Neural cell (in vitro differentiated cells): ENCODE data around the gene CCDC88C. TPM values are rescaled to one million over a fixed set of nuclear protein-coding genes. Genes with fewer than 3 reads are reported as not detected.

ENCODE experiments used
- H2AFZ ChIP-seq: fragments of 200-600, 300-800 bp; sonication (generic), shearing (Covaris generic); 2 replicates; pipeline ENCODE4 v1.6.0; 2014; ENCODE audit warnings: low read depth, mild to moderate bottlenecking, antibody characterized with exemption, low read length, moderate library complexity
- H3F3A ChIP-seq: fragments of 200-600 bp; shearing (Covaris generic); 2 replicates; pipeline ENCODE4 v1.6.1; 2016; ENCODE audit warnings: mild to moderate bottlenecking, moderate library complexity, mixed read lengths, antibody characterized with exemption, low read length; ENCODE audit not compliant: insufficient read depth, poor library complexity, severe bottlenecking
- H3K27ac ChIP-seq: fragments of 200-600, 300-800 bp; sonication (generic), shearing (Covaris generic); 2 replicates; pipeline ENCODE4 v1.5.1; 2014; ENCODE audit warnings: mild to moderate bottlenecking, low read length, moderate library complexity
- H3K27me3 ChIP-seq: fragments of 300-800, 200-600 bp; sonication (generic), shearing (Covaris generic); 2 replicates; pipeline ENCODE4 v1.6.0; 2014; ENCODE audit warnings: mild to moderate bottlenecking, low read depth, low read length, moderate library complexity; ENCODE audit not compliant: insufficient read depth
- H3K36me3 ChIP-seq: fragments of 300-800, 200-600 bp; sonication (generic), shearing (Covaris generic); 2 replicates; pipeline ENCODE4 v1.5.1; 2014; ENCODE audit warnings: mild to moderate bottlenecking, antibody characterized with exemption, low read length, moderate library complexity; ENCODE audit not compliant: insufficient read depth
- H3K4me2 ChIP-seq: fragments of 300-800, 200-600 bp; sonication (generic), shearing (Covaris generic); 2 replicates; pipeline ENCODE4 v1.6.0; 2014; ENCODE audit warnings: mild to moderate bottlenecking, low read length
- H3K4me3 ChIP-seq: fragments of 300-800, 200-600 bp; sonication (generic), shearing (Covaris generic); 2 replicates; pipeline ENCODE4 v1.5.1; 2014; ENCODE audit warnings: mild to moderate bottlenecking, low read length, moderate library complexity
- H3K79me2 ChIP-seq: fragments of 200-600 bp; shearing (Covaris generic); replicated peaks from 2 replicates; pipeline ENCODE4 v1.6.0; 2014; ENCODE audit warnings: mild to moderate bottlenecking, low read length, moderate library complexity; ENCODE audit not compliant: insufficient read depth
- H3K9ac ChIP-seq: fragments of 300-800, 200-600 bp; sonication (generic), shearing (Covaris generic); 2 replicates; pipeline ENCODE4 v1.6.1; 2016; ENCODE audit warnings: mild to moderate bottlenecking, low read length, mixed read lengths
- H3K9me2 ChIP-seq: fragments of 200-600 bp; shearing (Covaris generic); 2 replicates; pipeline ENCODE4 v1.6.1; 2016; ENCODE audit warnings: mild to moderate bottlenecking, low read length, mixed read lengths; ENCODE audit not compliant: insufficient read depth
- H3K9me3 ChIP-seq: fragments of 200-600, 300-800 bp; sonication (generic), shearing (Covaris generic); 2 replicates; pipeline ENCODE4 v1.6.1; 2016; ENCODE audit warnings: mild to moderate bottlenecking, mixed run types, low read length, moderate library complexity, mixed read lengths
- H4K20me1 ChIP-seq: fragments of 200-600 bp; shearing (Covaris generic); 2 replicates; pipeline ENCODE4 v1.6.1; 2016; ENCODE audit warnings: mild to moderate bottlenecking, mixed run types; ENCODE audit not compliant: insufficient read depth
- CTCF ChIP-seq: fragments of 450-650 bp; IDR thresholded peaks from 2 replicates; pipeline ENCODE4 v1.5.1; 2014; ENCODE audit warnings: antibody characterized with exemption, mild to moderate bottlenecking, moderate library complexity; ENCODE audit not compliant: poor library complexity, severe bottlenecking
- EP300 ChIP-seq: fragments of 450-650 bp; conservative IDR thresholded peaks from 2 replicates; pipeline ENCODE4 v1.6.1; 2014; ENCODE audit warnings: antibody characterized with exemption, mild to moderate bottlenecking, moderate library complexity; ENCODE audit not compliant: poor library complexity, severe bottlenecking
- EZH2 ChIP-seq: fragments of 200-600, 300-800 bp; shearing (Covaris generic), sonication (generic); IDR thresholded peaks from 2 replicates; pipeline ENCODE4 v1.6.1; 2014; ENCODE audit warnings: antibody characterized with exemption, low read length, borderline replicate concordance, mild to moderate bottlenecking; ENCODE audit not compliant: insufficient read depth, poor library complexity, severe bottlenecking
- MXI1 ChIP-seq: fragments of 450-650 bp; conservative IDR thresholded peaks from 2 replicates; pipeline ENCODE4 v1.6.1; 2014; ENCODE audit warnings: antibody characterized with exemption, mild to moderate bottlenecking; ENCODE audit not compliant: poor library complexity, severe bottlenecking
- POLR2AphosphoS5 ChIP-seq: IDR thresholded peaks from 2 replicates; pipeline ENCODE4 v1.6.1; 2012
- RAD21 ChIP-seq: fragments of 450-650 bp; conservative IDR thresholded peaks from 2 replicates; pipeline ENCODE4 v1.6.1; 2014; ENCODE audit warnings: antibody characterized with exemption, mild to moderate bottlenecking, moderate library complexity
- REST ChIP-seq: IDR thresholded peaks from 2 replicates; pipeline ENCODE4 v1.6.1; 2012; ENCODE audit warnings: borderline replicate concordance
- SMC3 ChIP-seq: fragments of 450-650 bp; conservative IDR thresholded peaks from 2 replicates; pipeline ENCODE4 v1.6.1; 2014; ENCODE audit warnings: antibody characterized with exemption, mild to moderate bottlenecking, moderate library complexity; ENCODE audit not compliant: poor library complexity
- TAF1 ChIP-seq: IDR thresholded peaks from 2 replicates; pipeline ENCODE4 v1.6.1; 2012; ENCODE audit warnings: low read depth
- polyA plus RNA-seq: library from polyadenylated mRNA; depleted of rRNA; stranded (reverse); fragments of >200 nt; gene quantifications from 2 replicates; pipeline ENCODE4 v1.2.3, GENCODE V29; 2014

Gene CCDC88C
- polyA plus RNA-seq, 1 donor from 2014 or later: 20.1 TPM

- Histone ChIP-seq H3K4me3 (no peak overlapping the region), H3K36me3 (no peaks in the 10 kb centered on the region)
Measured at GRCh38 chr14:91286530-91286937, 131.1 kb downstream of the CCDC88C start.

GRCh38 chr14:91284791-91285548 is 132.7 kb downstream of the CCDC88C start:
- Histone ChIP-seq H3K4me3 (no peak overlapping the region), H4K20me1 (no peaks in the 10 kb centered on the region), H3K36me3 (peaks cover 4% of the 10 kb centered on the region), H3K79me2 (no peaks in the 10 kb centered on the region), H3K27me3 (no peaks in the 10 kb centered on the region), H3K9ac (no peak overlapping the region), H2AFZ (no peak overlapping the region), H3K9me2 (no peaks in the 10 kb centered on the region), H3K9me3 (no peaks in the 10 kb centered on the region), H3K27ac (no peak overlapping the region), H3F3A (no peaks in the 10 kb centered on the region), H3K4me2 (no peak overlapping the region)
- TF ChIP-seq MXI1 (no peak), TAF1 (no peak), EP300 (no peak), SMC3 (no peak), EZH2 (no peak), REST (no peak)

More at GRCh38 chr14:91286530-91286937, 131.1 kb downstream of the CCDC88C start:
- no peak overlapping the region for H3K4me2 ChIP-seq
- no peaks in the 10 kb centered on the region for H3F3A ChIP-seq
- peak; percentile 94 for TF ChIP-seq SMC3
- TF ChIP-seq CTCF: peak; percentile 88
- TF ChIP-seq MXI1: no peak
- peak; percentile 83 for TF ChIP-seq RAD21
- TF ChIP-seq TAF1: no peak
- no peak for TF ChIP-seq EZH2
- TF ChIP-seq POLR2AphosphoS5: no peak
- no peak for TF ChIP-seq EP300
- no peak for TF ChIP-seq REST
- no peaks in the 10 kb centered on the region for H3K9me2 ChIP-seq
- no peak overlapping the region for H3K27ac ChIP-seq
- no peaks in the 10 kb centered on the region for H4K20me1 ChIP-seq
- no peaks in the 10 kb centered on the region for H3K9me3 ChIP-seq
- H3K79me2 ChIP-seq: no peaks in the 10 kb centered on the region
- no peak overlapping the region for H3K9ac ChIP-seq
- no peaks in the 10 kb centered on the region for H3K27me3 ChIP-seq
- H2AFZ ChIP-seq: no peak overlapping the region
